Neutrophil (primary cell): Measurements from ENCODE around the gene TECTA.

Source experiments
- H3K27ac ChIP-seq: fragments of 200-600 bp; sonication (generic); 2 replicates; pipeline ENCODE4 v1.5.1; 2016; ENCODE audit warnings: mild to moderate bottlenecking, moderate library complexity
- H3K27me3 ChIP-seq: fragments of 200-600 bp; sonication (generic); 2 replicates; pipeline ENCODE4 v1.6.0; 2016; ENCODE audit warnings: mild to moderate bottlenecking
- H3K36me3 ChIP-seq: fragments of 200-600 bp; sonication (generic); 2 replicates; pipeline ENCODE4 v1.5.1; 2017
- H3K4me1 ChIP-seq, 2 experiments: fragments of 200-600 bp in 1 of 2; sonication (generic) in 1 of 2; 1 replicate in 1 of 2; 2 replicates in 1 of 2; pipeline versions ENCODE4 v1.5.1 to v1.6.1; 2013 to 2016; ENCODE audit warnings: low read depth in 1 of 2, low read length in 1 of 2, mild to moderate bottlenecking in 1 of 2, moderate library complexity in 1 of 2; ENCODE audit not compliant: control insufficient read depth in 1 of 2, insufficient read depth in 1 of 2
- H3K4me3 ChIP-seq, 2 experiments: fragments of 200-600 bp in 1 of 2; sonication (generic) in 1 of 2; 1 replicate in 1 of 2; 2 replicates in 1 of 2; pipeline ENCODE4 v1.5.1; 2013 to 2016; ENCODE audit warnings: low read depth in 1 of 2, low read length in 1 of 2, mild to moderate bottlenecking in 1 of 2, moderate library complexity in 1 of 2
- H3K9me3 ChIP-seq: fragments of 200-600 bp; sonication (generic); 2 replicates; pipeline ENCODE4 v1.5.1; 2016
- TF ChIP-seq, protein P1 (sequence below): fragments of 200-600 bp; sonication (generic); IDR thresholded peaks from 2 replicates; pipeline ENCODE4 v1.5.1; 2016; ENCODE audit warnings: antibody characterized with exemption

The TECTA gene

DNA sequence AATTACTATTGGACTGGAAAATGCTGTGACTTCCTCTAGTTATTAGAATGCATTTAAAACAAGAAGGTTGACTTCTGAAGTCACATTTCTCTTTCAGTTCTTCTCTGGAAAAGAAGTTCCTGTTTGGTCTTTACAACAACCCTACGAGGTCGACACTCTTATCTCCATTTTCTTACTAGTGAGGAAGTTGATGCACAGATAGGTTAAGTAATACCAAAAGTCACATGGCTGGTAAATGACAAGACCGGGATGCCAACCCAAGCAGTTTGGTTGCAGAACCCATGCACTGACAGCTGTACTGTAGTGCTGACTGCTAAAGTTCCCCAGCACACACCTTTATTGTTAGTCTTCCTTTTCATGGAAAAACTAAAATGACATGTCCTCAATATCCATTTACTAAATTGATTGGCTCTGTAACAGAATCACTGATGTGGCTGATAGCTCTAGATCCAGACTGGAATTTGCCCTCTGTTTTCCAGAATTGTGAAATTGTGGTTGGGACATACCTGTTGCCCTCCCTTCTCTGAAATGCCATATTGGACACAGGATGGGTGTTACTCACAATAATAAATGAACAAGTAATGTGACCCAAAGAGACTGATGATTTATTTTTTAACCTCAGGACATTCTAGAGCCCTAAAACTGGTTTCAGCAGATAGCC is 9.4 kb upstream of the TECTA start:
- no peaks in the 10 kb centered on the region for H3K9me3 ChIP-seq
- H3K4me1 ChIP-seq = peaks cover 0 to 5% of the 10 kb centered on the region in 2 experiments
- TF ChIP-seq, protein P1, sequence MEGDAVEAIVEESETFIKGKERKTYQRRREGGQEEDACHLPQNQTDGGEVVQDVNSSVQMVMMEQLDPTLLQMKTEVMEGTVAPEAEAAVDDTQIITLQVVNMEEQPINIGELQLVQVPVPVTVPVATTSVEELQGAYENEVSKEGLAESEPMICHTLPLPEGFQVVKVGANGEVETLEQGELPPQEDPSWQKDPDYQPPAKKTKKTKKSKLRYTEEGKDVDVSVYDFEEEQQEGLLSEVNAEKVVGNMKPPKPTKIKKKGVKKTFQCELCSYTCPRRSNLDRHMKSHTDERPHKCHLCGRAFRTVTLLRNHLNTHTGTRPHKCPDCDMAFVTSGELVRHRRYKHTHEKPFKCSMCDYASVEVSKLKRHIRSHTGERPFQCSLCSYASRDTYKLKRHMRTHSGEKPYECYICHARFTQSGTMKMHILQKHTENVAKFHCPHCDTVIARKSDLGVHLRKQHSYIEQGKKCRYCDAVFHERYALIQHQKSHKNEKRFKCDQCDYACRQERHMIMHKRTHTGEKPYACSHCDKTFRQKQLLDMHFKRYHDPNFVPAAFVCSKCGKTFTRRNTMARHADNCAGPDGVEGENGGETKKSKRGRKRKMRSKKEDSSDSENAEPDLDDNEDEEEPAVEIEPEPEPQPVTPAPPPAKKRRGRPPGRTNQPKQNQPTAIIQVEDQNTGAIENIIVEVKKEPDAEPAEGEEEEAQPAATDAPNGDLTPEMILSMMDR = no peak
- H3K27ac ChIP-seq = no peak overlapping the region
- no peaks in the 10 kb centered on the region for H3K27me3 ChIP-seq
- no peak overlapping the region for H3K4me3 ChIP-seq
- no peaks in the 10 kb centered on the region for H3K36me3 ChIP-seq

DNA sequence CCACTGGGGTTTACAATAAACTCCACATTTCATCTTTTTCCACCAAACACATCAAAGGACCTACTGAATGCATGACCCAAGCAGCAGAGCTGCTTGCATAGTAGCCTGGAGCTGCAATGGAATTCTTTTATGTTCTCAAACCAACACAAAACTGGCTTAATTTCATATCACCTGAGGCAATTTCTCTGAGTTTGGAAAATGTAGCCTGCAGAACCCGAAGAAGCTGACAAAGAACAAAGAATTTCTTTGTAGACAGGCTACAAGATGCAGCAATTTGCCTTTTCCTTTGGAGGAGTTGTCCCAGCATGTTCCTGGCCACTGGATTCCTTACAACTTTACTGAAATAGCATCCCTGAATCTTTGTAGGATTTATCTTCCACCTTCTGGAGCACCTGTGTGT is 5.5 kb upstream of the TECTA start:
- H3K4me3 ChIP-seq = no peak overlapping the region
- peaks cover 0 to 5% of the 10 kb centered on the region in 2 experiments for H3K4me1 ChIP-seq
- H3K36me3 ChIP-seq = no peaks in the 10 kb centered on the region
- H3K9me3 ChIP-seq = no peaks in the 10 kb centered on the region
- H3K27me3 ChIP-seq = no peaks in the 10 kb centered on the region
- TF ChIP-seq, protein P1 = no peak
- H3K27ac ChIP-seq = no peak overlapping the region

DNA sequence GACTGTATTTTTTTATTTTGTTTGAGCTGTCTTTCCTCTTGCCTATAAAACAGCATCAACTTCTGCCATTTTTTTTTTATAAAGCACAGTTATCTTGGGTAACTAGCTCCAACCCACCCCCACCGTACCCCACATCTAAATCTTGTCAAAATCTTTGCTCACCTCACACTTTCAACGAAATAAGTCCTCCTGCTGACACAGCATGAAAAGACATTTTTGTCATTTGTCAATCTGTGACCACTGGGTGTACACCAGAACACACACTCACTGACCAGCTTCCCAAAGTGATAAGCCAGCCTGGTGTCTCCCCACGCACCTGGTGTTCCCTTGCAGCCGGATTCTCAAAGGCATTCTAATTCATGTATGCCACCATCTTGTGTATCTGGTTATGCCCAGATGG is 1.7 kb upstream of the TECTA start:
- TF ChIP-seq, protein P1 = no peak
- no peaks in the 10 kb centered on the region for H3K36me3 ChIP-seq
- H3K27me3 ChIP-seq = no peaks in the 10 kb centered on the region
- H3K4me1 ChIP-seq = no peaks in the 10 kb centered on the region
- H3K27ac ChIP-seq = no peak overlapping the region
- no peak overlapping the region for H3K4me3 ChIP-seq
- H3K9me3 ChIP-seq = no peaks in the 10 kb centered on the region

DNA sequence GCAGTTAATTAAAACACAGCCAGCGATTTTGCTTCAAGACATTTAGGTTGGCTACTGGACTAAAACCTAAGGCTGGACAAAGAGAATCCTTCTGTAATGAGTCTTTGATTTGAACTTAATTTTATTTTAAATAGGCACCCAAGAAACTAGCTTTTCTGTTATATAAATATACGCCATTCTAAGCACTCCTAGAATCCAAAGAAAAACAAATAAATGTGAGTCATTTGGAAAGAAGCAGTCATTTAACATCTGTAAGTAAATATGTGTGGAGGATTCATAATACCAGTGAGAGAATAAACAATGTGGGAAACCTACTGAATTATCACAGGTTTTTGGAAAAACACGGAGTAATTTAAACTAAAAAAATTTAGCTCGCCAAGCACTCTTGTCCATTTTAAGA is 1.2 kb upstream of the TECTA start:
- TF ChIP-seq, protein P1 = no peak
- Histone ChIP-seq H3K36me3 (no peaks in the 10 kb centered on the region), H3K27me3 (no peaks in the 10 kb centered on the region), H3K27ac (no peak overlapping the region), H3K4me3 (no peak overlapping the region), H3K4me1 (no peaks in the 10 kb centered on the region), H3K9me3 (no peaks in the 10 kb centered on the region)

DNA sequence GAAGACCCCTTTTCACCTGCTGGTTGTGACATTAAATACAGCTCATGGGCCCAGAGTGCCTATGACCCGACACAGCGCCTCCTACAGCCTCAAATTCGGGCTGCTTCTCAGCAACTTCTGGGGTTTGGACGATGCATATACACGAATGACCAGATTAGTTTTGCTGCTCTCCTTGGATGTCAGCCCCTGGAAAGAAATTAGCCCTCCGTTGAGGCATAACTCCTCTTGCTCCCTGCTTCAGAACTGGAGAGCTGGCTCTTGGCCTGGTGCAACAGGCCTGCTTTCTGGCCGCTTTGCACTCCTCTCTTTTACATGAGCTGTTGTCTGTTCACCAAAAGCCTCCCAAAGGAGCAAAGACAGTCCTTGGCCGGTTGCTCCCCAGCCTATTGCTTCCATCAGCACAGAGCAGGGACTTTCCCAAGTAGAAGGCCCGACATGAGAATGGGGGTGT is 3.3 kb downstream of the TECTA start:
- H3K27me3 ChIP-seq = peaks cover 7% of the 10 kb centered on the region
- TF ChIP-seq, protein P1 = no peak
- no peak overlapping the region for H3K27ac ChIP-seq
- no peaks in the 10 kb centered on the region for H3K4me1 ChIP-seq
- no peak overlapping the region for H3K4me3 ChIP-seq
- no peaks in the 10 kb centered on the region for H3K9me3 ChIP-seq
- H3K36me3 ChIP-seq = no peaks in the 10 kb centered on the region
